K562 (cell line): ENCODE results near the gene TIFAB. TPM values are rescaled to one million over a fixed set of nuclear protein-coding genes. Genes with fewer than 3 reads are reported as not detected.

Experiments used
- KAT7 ChIP-seq: sonication (generic); formaldehyde crosslinking; IDR thresholded peaks from 2 replicates; pipeline ENCODE4 v1.8.0; 2022; ENCODE audit warnings: missing genetic modification reagents, mild to moderate bottlenecking, borderline replicate concordance
- MCM7 ChIP-seq, 2 experiments: fragments of 450-650 bp; IDR thresholded peaks; 2 replicates each; pipeline ENCODE4 v1.6.1; 2016 to 2018
- NCOA6 ChIP-seq: fragments of 450-650 bp; IDR thresholded peaks from 2 replicates; pipeline ENCODE4 v1.6.1; 2017; ENCODE audit warnings: mild to moderate bottlenecking
- RBFOX2 ChIP-seq: fragments of 200-400 bp; formaldehyde crosslinking; IDR thresholded peaks from 2 replicates; pipeline ENCODE4 v1.6.1; 2017; ENCODE audit warnings: low read depth, mild to moderate bottlenecking, low read length, moderate library complexity
- SIN3A ChIP-seq, 2 experiments: fragments of 150-350 bp in 1 of 2; IDR thresholded peaks; 2 replicates each; pipeline ENCODE4 v1.6.1; 2011 to 2016; ENCODE audit warnings: borderline replicate concordance in 2 of 2, low read depth in 2 of 2, low read length in 2 of 2, mild to moderate bottlenecking in 2 of 2, moderate library complexity in 2 of 2; ENCODE audit not compliant: control insufficient read depth in 1 of 2
- ZFP91 ChIP-seq: sonication (generic); formaldehyde crosslinking; IDR thresholded peaks from 2 replicates; pipeline ENCODE4 v1.8.0; 2022; ENCODE audit warnings: mild to moderate bottlenecking, missing genetic modification reagents
- ZNF398 ChIP-seq: fragments of 250-450 bp; sonication (Bioruptor Pico); IDR thresholded peaks from 2 replicates; pipeline ENCODE4 v1.8.0; 2021; ENCODE audit warnings: moderate library complexity, mild to moderate bottlenecking, inconsistent platforms
- ZNF609 ChIP-seq: sonication (generic); formaldehyde crosslinking; IDR thresholded peaks from 2 replicates; pipeline ENCODE4 v1.8.1; 2023; ENCODE audit warnings: missing genetic modification reagents, mild to moderate bottlenecking, borderline replicate concordance
- ZNF785 ChIP-seq: fragments of 250-450 bp; sonication (Bioruptor Pico); IDR thresholded peaks from 2 replicates; pipeline ENCODE4 v1.4.0; 2020; ENCODE audit warnings: mild to moderate bottlenecking
- polyA plus RNA-seq, 8 experiments: library from polyadenylated mRNA; depleted of rRNA in 4 of 8; stranded (reverse) in 5 of 8; unstranded in 3 of 8; fragments of >200 nt; fragmentation: Nextera tagmentation in 2 of 8; fragmentation: Illumina TruSeq in 1 of 8; extraction: Ambion mirVana in 2 of 8; extraction: Trizol in 1 of 8; gene quantifications; 2 replicates each; pipeline versions ENCODE4 v1.2.1 to v1.2.3, GENCODE V29; 2011 to 2014; ENCODE audit warnings: inconsistent platforms in 1 of 8, missing spikeins in 1 of 8
- total RNA-seq, 7 experiments: library from RNA; depleted of rRNA in 6 of 7; stranded (reverse); fragments of >200 nt in 6 of 7; fragmentation: Illumina TruSeq in 2 of 7; extraction: Trizol in 2 of 7; gene quantifications; 2 replicates each; pipeline versions ENCODE4 v1.2.1 to v1.2.3, GENCODE V29; 2011 to 2021; ENCODE audit warnings: low replicate concordance in 1 of 7
- TF ChIP-seq, protein P1 (sequence below), 2 experiments: IDR thresholded peaks; 2 replicates each; pipeline ENCODE4 v1.6.1; 2012; ENCODE audit warnings: improper control_type of control experiment in 2 of 2, low read depth in 2 of 2, low read length in 2 of 2, borderline replicate concordance in 1 of 2
- TF ChIP-seq, protein P2 (sequence below): fragments of 250-450 bp; sonication (Bioruptor Pico); IDR thresholded peaks from 2 replicates; pipeline ENCODE4 v1.8.0; 2022; ENCODE audit warnings: inconsistent platforms
- TF ChIP-seq, protein P3 (sequence below): sonication (generic); formaldehyde crosslinking; IDR thresholded peaks from 2 replicates; pipeline ENCODE4 v1.9.0; 2022; ENCODE audit warnings: mild to moderate bottlenecking, missing genetic modification reagents

Gene TIFAB
- total and polyA plus RNA-seq, 9 of the 15 experiments (the other 6 are each of a cell fraction or from before 2014, with no cell fraction given) = not detected

DNA sequence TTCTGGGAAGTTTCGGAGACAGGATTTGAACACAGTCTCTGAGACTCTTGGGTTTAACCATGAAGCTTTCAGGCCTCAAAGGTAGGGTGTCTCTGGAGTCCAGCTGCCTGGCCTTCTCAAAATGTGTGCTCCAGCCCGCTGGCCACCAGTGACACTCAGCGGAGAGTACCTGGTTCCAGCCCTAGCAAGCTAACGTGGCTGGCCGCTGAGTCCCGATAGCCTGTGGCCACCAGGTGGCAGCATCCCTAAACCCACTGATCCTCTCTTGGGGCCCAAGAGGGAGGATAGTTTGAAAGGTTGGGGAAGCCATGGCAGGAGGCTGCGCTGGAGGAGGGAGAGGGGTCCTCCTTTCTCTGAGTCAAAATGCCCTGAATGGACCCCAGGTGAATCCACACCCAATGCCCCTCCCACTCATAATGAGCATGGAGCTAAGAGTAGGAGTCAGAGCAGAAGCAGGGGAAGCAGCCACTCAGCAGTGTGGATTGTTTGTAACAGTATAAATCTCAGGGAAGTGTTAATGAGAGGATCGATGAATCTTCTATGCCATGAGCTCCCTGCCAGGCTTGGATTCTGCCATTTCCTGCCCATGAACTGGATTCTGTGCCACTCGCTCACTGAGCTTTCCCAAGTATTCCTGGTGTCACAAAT is 5.4 kb upstream of the TIFAB start (continued):
- TF ChIP-seq ZNF398 (CRISPR knock-in tag) = no peak
- TF ChIP-seq RBFOX2 = no peak
- TF ChIP-seq, protein P1, sequence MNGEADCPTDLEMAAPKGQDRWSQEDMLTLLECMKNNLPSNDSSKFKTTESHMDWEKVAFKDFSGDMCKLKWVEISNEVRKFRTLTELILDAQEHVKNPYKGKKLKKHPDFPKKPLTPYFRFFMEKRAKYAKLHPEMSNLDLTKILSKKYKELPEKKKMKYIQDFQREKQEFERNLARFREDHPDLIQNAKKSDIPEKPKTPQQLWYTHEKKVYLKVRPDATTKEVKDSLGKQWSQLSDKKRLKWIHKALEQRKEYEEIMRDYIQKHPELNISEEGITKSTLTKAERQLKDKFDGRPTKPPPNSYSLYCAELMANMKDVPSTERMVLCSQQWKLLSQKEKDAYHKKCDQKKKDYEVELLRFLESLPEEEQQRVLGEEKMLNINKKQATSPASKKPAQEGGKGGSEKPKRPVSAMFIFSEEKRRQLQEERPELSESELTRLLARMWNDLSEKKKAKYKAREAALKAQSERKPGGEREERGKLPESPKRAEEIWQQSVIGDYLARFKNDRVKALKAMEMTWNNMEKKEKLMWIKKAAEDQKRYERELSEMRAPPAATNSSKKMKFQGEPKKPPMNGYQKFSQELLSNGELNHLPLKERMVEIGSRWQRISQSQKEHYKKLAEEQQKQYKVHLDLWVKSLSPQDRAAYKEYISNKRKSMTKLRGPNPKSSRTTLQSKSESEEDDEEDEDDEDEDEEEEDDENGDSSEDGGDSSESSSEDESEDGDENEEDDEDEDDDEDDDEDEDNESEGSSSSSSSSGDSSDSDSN (IDR thresholded peaks at IDR 0.05; ENCODE audit: borderline replicate concordance in 1 of 2, low read depth in 2 of 2, low read length in 2 of 2) = peak in 1 of 2 experiments; percentile 86; a peak in 1 of 4 replicates
- no peak for TF ChIP-seq MCM7 (IDR thresholded peaks at IDR 0.05)
- TF ChIP-seq, protein P2, sequence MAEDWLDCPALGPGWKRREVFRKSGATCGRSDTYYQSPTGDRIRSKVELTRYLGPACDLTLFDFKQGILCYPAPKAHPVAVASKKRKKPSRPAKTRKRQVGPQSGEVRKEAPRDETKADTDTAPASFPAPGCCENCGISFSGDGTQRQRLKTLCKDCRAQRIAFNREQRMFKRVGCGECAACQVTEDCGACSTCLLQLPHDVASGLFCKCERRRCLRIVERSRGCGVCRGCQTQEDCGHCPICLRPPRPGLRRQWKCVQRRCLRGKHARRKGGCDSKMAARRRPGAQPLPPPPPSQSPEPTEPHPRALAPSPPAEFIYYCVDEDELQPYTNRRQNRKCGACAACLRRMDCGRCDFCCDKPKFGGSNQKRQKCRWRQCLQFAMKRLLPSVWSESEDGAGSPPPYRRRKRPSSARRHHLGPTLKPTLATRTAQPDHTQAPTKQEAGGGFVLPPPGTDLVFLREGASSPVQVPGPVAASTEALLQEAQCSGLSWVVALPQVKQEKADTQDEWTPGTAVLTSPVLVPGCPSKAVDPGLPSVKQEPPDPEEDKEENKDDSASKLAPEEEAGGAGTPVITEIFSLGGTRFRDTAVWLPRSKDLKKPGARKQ = no peak
- no peak for TF ChIP-seq KAT7
- TF ChIP-seq, protein P3, sequence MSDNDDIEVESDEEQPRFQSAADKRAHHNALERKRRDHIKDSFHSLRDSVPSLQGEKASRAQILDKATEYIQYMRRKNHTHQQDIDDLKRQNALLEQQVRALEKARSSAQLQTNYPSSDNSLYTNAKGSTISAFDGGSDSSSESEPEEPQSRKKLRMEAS = no peak; the same call in 1 of the 2 replicates
- TF ChIP-seq NCOA6 = no peak
- no peak for TF ChIP-seq SIN3A (IDR thresholded peaks at IDR 0.05; ENCODE audit: borderline replicate concordance in 2 of 2, control insufficient read depth in 1 of 2, low read depth in 2 of 2, low read length in 2 of 2)
- no peak for TF ChIP-seq ZFP91 (CRISPR knock-in tag)
- TF ChIP-seq ZNF609 (CRISPR knock-in tag) = no peak
- TF ChIP-seq ZNF785 = no peak
